HG02763 (cell line): ENCODE measurements around the gene TXLNG.
A peak's percentile ranks its signal among the peaks of the same experiment; 100 is the strongest.
"Not testable (repeated sequence)": the region's sequence is repeated elsewhere in the genome, so short reads cannot be mapped to it uniquely, and the experiment has no call there.

Experiments used
- ATAC-seq: cut with Tn5 transposase; IDR thresholded peaks from one replicate; pipeline ENCODE4 v1.9.1; 2021; ENCODE audit warnings: mild to moderate bottlenecking, moderate library complexity; ENCODE audit not compliant: unreplicated experiment

TXLNG gene

GRCh38 chrX:16786139-16786790 is at the start of gene TXLNG:
Gene TXLNG (plus strand): TSS chrX:16786466. CDS start chrX:16786488, 22 bp downstream.
- ATAC-seq, result peak; percentile 99

GRCh38 chrX:16737024-16737423 is 49.2 kb upstream of the TXLNG start:
- ATAC-seq, result no peak

- ATAC-seq, result no peak
Measured at GRCh38 chrX:16739574-16739973, 46.7 kb upstream of the TXLNG start.

- ATAC-seq, result no peak
Measured at GRCh38 chrX:16743604-16744325, 42.5 kb upstream of the TXLNG start.

GRCh38 chrX:16745102-16745501 is 41.2 kb upstream of the TXLNG start:
- no peak for ATAC-seq

- ATAC-seq, result no peak
Measured at GRCh38 chrX:16745659-16746058, 40.6 kb upstream of the TXLNG start.

GRCh38 chrX:16748425-16748824 is 37.8 kb upstream of the TXLNG start:
- no peak for ATAC-seq

GRCh38 chrX:16750136-16750535 is 36.1 kb upstream of the TXLNG start:
- no peak for ATAC-seq

GRCh38 chrX:16754019-16754418 is 32.2 kb upstream of the TXLNG start:
- no peak for ATAC-seq

- no peak for ATAC-seq
Measured at GRCh38 chrX:16756724-16757123, 29.5 kb upstream of the TXLNG start.

GRCh38 chrX:16761500-16761899 is 24.8 kb upstream of the TXLNG start:
- not testable (repeated sequence) for ATAC-seq

- ATAC-seq, result no peak
Measured at GRCh38 chrX:16762579-16762978, 23.7 kb upstream of the TXLNG start.

GRCh38 chrX:16765594-16765993 is 20.7 kb upstream of the TXLNG start:
- no peak for ATAC-seq

GRCh38 chrX:16770970-16771482 is 15.2 kb upstream of the TXLNG start:
- ATAC-seq, result no peak

- ATAC-seq, result no peak
Measured at GRCh38 chrX:16771483-16772398, 14.5 kb upstream of the TXLNG start.

GRCh38 chrX:16772460-16772859 is 13.8 kb upstream of the TXLNG start:
- no peak for ATAC-seq

- no peak for ATAC-seq
Measured at GRCh38 chrX:16774746-16775145, 11.5 kb upstream of the TXLNG start.

- no peak for ATAC-seq
Measured at GRCh38 chrX:16778545-16778944, 7.7 kb upstream of the TXLNG start.

GRCh38 chrX:16778993-16779392 is 7.3 kb upstream of the TXLNG start:
- ATAC-seq, result no peak

GRCh38 chrX:16779815-16780214 is 6.5 kb upstream of the TXLNG start:
- ATAC-seq, result not testable (repeated sequence)

GRCh38 chrX:16783452-16783851 is 2.8 kb upstream of the TXLNG start:
- ATAC-seq, result no peak
